Measurements from ENCODE around the gene PRSS33.

The PRSS33 gene, protein sequence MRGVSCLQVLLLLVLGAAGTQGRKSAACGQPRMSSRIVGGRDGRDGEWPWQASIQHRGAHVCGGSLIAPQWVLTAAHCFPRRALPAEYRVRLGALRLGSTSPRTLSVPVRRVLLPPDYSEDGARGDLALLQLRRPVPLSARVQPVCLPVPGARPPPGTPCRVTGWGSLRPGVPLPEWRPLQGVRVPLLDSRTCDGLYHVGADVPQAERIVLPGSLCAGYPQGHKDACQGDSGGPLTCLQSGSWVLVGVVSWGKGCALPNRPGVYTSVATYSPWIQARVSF

DNA sequence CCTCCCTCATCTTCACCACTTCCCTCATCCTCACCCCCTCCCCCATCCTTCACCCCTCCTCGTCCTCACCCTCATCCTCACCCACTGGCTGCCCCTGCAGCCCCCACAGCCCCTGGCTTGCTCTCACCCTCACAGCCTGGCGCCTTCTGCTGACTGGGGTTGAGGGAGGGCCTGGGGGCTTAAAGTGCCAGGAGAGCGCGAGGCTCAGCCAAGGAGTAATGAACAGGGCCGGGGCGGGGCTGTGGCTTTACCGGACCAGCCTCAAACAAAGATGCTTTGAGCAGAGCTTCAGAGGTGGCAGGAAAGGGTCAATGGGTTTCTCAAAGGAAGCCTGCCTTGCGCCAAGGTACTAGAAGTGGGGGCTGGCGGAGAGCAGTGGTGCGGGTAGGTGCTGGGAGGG lies at the start of gene PRSS33:
PRSS33 (minus strand) TSS at position 155 of the 400 bp plus-strand sequence. CDS start 1,013 bp downstream, outside the sequence.
- Mint-ChIP-seq H3K9me3 (no peaks in the 10 kb centered on the region), H3K4me3 (no peak within 1 kb of the TSS), H3K4me1 (peaks cover 7% of the 10 kb centered on the region), H3K27me3 (peaks cover 7% of the 10 kb centered on the region), H3K36me3 (no peaks in the 10 kb centered on the region), H3K27ac (no peak within 1 kb of the TSS)

DNA sequence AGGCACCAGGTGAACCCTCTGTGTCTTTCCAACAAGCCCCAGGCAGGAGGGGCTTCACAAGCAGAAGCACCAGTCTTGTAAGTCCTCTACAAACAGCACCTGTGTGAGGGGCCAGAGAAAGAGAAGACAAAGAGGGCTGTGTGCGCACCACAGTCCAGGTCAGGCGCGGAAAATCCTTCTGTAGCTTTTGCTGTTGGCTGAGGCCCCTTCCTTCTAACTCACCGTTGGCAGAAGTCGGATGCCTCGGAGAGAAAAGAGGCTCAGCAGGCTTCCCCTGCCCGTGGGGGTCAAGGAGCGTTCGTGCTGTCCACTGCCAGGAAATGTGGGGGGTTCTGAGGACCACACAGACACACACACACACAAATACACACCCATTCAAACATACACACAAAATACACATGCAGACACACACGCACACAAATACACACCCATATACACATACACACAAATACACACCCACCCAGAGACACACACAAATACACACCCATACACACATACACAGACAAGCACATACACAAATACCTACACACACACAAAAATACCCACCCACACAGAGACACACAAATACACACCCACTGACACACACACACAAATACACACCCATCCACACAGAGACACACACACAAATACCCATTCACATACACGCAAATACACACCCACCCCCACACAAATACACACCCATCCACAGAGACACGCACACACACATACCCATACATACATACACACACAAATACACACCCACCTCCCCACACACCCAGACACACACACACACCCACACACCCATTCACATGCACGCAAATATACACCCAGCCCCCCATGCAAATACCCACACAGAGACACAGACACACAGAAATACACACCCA lies 49.5 kb upstream of the PRSS33 start:
- H3K36me3 Mint-ChIP-seq, result no peaks in the 10 kb centered on the region
- no peak overlapping the region for H3K4me3 Mint-ChIP-seq
- no peaks in the 10 kb centered on the region for H3K9me3 Mint-ChIP-seq
- H3K4me1 Mint-ChIP-seq, result peaks cover 23% of the 10 kb centered on the region
- no peak overlapping the region for H3K27ac Mint-ChIP-seq
- no peaks in the 10 kb centered on the region for H3K27me3 Mint-ChIP-seq

DNA sequence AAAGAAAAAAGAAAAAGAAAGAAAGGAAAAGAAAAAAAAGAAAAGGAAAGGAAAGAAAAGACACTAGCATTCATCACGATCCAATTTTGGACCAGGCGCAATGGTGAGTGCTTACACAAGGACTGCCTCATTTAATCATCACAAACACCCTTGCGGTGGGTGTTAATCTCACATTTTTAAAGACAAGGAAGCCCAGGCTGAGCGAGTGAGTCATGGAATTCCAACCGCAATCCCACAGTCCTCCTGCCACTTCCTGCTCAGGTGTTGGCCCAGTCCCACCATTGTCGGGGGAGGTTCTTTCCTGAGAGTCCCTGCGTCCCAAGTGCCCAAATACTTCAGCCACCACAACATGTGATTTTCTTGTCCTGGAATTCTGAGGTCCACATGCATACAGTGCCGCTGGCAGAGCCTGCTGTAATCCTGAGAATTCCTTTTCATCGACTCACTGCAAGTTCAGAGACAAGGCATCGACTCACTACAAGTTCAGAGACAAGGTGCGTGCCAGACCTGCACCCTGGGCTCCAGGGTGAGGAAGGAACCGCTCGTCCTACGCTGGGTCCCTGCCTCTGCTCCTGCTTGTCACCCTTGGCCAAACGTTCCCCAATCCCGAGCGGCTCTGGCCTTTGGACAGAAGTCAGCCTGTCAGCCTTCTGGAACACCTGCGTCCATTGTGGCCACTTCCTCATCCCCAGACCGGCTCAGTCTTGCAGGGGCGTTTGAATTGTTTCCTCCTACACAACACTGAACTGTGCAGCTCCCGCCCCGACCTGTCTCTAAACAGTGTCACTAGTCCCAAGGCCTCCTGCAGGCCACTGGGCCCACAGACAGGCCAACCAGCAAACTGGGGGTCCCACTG lies 48.5 kb upstream of the PRSS33 start:
- Mint-ChIP-seq H3K9me3 (no peaks in the 10 kb centered on the region), H3K27me3 (no peaks in the 10 kb centered on the region), H3K27ac (no peak overlapping the region), H3K4me3 (no peak overlapping the region), H3K4me1 (peaks cover 15% of the 10 kb centered on the region), H3K36me3 (no peaks in the 10 kb centered on the region)

DNA sequence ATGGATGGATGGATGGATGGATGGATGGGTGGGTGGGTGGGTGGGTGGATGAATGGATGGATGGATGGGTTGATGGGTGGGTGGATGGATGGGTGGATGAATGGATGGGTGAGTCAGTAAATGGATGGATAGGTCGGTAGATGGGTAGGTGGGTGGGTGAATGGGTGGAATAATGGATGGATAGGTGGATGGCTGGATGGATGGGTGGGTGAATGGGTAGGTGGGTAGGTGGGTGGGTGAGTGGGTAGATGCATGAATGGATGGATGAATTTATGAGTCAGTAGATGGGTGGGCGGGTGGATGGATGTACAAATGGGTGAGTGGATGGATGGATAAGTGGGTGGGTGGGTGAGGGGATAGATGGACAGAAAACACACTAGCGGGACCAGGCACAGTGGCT lies 47.6 kb upstream of the PRSS33 start:
- Mint-ChIP-seq H3K9me3 (no peaks in the 10 kb centered on the region), H3K4me3 (no peak overlapping the region), H3K27ac (no peak overlapping the region), H3K36me3 (no peaks in the 10 kb centered on the region), H3K4me1 (peaks cover 15% of the 10 kb centered on the region), H3K27me3 (no peaks in the 10 kb centered on the region)

DNA sequence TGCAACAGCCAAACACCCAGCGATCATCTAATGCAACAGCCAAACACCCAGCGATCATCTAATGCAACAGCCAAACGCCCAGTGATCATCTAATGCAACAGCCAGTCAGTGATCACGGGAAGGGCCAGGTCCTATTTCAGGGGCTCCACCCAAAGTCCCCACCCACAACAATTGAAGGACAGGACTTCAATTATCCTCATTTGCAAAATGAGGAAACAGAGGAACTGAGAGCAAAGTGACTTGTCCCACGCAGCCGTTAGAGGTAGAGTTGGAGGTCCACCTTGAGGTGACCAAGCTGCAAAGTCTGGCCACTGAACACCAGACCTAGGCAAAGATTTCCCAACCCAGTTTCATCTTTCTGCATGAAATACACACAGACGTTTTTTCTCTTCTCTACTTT lies 46.4 kb upstream of the PRSS33 start:
- no peak overlapping the region for H3K4me3 Mint-ChIP-seq

DNA sequence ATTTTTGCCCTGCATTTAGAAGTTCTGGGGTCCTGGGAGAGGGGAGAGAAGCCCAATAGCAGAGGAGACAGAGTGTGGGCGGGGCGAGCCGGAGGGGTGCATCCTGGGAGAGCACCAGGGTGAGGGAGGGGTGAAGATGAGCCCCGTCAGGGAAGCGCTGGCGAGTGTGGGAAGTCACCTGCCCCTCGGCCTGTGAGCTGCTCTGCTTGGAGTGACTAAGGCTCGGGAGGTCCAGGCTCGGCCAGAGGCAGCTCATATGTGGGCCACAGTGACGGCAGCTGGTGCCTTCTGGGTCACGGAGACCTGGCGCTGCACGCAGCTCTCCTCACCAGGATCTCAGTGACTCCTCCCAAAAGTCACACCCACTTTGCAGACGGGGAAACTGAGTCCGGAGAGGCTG lies 43.8 kb upstream of the PRSS33 start:
- no peaks in the 10 kb centered on the region for H3K27me3 Mint-ChIP-seq
- H3K9me3 Mint-ChIP-seq, result no peaks in the 10 kb centered on the region
- H3K4me3 Mint-ChIP-seq, result no peak overlapping the region
- no peaks in the 10 kb centered on the region for H3K36me3 Mint-ChIP-seq
- H3K4me1 Mint-ChIP-seq, result no peaks in the 10 kb centered on the region
- no peak overlapping the region for H3K27ac Mint-ChIP-seq

More for the DNA sequence above, 46.4 kb upstream of the PRSS33 start:
- Mint-ChIP-seq H3K27me3 (no peaks in the 10 kb centered on the region), H3K27ac (no peak overlapping the region), H3K36me3 (no peaks in the 10 kb centered on the region), H3K9me3 (no peaks in the 10 kb centered on the region), H3K4me1 (peaks cover 5% of the 10 kb centered on the region)

DNA sequence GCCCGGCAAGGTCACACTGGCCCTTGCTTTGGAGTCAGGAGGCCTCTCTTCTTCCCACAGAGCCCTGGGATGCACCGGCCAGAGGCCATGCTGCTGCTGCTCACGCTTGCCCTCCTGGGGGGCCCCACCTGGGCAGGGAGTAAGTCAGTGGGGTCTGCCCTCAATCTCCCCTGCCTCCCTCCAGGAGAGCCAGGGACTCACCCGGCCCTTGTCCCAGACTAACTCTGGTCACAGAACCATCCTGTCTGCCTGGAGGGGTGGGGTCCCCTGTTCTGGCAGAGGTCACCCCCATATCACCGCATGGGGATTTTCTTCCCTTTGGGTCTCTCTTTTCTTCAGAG lies 43.0 kb upstream of the PRSS33 start:
- Mint-ChIP-seq H3K4me3 (no peak overlapping the region), H3K9me3 (no peaks in the 10 kb centered on the region), H3K36me3 (no peaks in the 10 kb centered on the region), H3K27me3 (no peaks in the 10 kb centered on the region), H3K27ac (no peak overlapping the region), H3K4me1 (no peaks in the 10 kb centered on the region)

DNA sequence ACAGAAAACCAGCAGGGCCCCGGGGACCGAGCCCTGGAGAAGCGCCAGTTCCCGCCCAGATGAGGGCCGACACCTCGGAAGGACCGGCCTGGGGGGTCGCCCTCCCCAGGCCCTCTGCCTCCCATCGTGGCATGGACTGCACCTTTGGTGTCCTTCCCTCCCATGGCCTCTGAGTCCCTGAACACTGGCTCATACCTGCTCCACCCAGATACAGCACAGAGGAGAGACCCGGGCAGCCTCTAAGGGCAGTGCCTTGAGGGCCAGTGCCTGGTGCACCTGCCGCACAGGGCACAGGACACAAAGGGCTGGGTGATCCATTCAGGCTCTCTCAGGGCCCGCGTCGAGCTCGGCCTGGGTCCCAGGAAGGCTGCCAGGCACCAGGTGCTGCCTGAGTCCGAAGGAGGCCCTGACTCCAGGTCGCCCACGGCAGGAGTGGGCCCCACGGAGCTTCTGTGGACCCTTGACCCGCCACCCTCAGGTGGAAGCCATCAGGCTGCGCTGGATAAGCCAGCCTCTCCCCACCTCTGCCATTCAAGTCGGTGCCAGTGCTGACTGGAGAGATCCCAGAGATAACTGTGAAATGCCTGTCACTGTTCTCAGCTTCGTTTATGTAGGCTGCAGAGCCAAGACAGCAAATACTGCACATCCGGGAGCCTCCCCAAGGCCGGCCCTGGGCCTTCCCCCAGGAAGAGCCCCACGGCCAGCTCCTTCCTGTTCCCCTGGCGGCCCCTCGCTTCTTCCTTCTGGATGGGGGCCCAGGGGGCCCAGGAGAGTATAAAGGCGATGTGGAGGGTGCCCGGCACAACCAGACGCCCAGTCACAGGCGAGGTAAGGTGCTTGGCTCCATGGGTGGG lies 42.4 kb upstream of the PRSS33 start, which contains the start of gene ZG16B:
ZG16B (plus strand) TSS at position 803 of the 854 bp plus-strand sequence. CDS start 139 bp downstream, outside the sequence.
- H3K36me3 Mint-ChIP-seq, result no peaks in the 10 kb centered on the region
- H3K27me3 Mint-ChIP-seq, result no peaks in the 10 kb centered on the region
- H3K4me1 Mint-ChIP-seq, result no peaks in the 10 kb centered on the region
- H3K9me3 Mint-ChIP-seq, result no peaks in the 10 kb centered on the region
- no peak within 1 kb of the TSS for H3K4me3 Mint-ChIP-seq
- no peak within 1 kb of the TSS for H3K27ac Mint-ChIP-seq

DNA sequence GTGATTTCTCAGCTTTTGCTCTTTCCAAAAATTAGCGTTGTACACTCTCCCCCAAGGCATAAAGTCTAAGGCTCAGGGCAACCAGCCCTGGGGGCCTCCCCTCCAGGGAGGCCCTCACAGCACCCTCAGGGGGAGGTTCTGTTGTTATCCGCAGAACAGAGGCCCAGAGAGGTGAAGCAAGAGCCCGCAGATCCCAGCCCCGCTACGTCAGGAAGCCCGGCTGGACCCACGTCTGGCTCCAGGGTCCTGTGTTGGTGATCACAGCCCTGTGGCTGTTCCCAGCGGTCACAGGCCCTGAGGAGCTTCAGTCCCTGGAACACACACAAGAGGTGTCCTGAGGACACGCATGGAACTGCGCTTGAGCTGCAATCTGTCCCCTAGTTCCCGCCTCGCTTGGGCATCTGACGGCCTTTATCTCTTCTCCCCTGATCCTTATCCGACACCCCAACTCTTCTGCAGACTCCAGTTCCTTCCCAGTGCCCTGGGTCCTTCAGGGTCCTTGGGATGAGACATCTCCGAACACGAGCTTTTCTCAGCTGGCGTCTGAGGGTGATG lies 41.6 kb upstream of the PRSS33 start:
- Mint-ChIP-seq H3K27ac (no peak overlapping the region), H3K4me3 (no peak overlapping the region), H3K27me3 (no peaks in the 10 kb centered on the region), H3K36me3 (no peaks in the 10 kb centered on the region), H3K4me1 (no peaks in the 10 kb centered on the region), H3K9me3 (no peaks in the 10 kb centered on the region)

DNA sequence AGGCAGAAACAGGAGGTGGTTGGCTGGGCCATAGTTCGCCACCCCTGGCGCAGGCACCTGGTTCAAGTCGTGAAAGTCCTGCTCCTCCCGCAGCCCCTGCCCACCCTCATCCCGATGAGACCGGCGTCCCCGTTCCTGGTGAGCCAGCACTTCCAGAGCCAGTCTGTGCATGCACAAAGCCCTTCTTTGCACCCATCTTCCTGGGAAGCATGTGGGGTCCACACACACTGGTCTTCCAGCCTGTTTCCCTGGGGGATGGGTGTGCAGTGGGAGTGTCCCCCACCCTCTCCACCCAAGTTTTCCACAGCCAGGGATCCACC lies 41.1 kb upstream of the PRSS33 start:
- no peaks in the 10 kb centered on the region for H3K9me3 Mint-ChIP-seq

DNA sequence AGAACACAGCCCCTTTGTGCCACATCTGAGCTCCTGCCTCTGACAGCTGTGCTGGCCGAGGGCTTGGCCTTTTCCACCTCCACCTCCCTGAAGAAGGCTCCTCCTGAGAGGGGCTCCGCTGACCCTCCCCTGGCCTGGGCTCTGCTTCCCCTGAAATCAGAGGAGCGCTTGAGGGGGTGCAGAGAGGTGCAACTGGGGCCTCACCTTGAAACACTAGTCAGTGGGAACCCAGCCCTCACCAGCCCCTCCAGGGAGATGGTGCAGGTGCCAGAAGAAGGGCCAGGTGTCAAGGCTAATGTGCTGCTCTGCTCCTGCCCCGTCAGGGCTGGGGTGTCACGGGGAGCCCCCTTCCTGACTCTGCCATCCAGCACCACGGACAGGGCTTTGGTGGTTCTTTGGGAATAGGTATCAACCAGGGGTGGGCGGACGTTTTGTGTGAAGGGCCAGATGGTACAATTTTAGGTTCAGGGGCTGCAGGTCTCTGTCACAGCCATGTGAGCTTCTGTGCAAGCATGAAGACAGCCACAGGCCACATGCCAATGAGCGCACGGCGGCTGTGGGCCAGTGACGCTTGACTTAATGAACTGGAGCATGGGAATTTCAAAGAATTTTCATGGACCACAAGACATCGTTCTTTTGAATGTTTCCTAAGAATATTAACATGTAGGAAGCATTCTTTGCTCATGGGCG lies 40.6 kb upstream of the PRSS33 start:
- H3K4me1 Mint-ChIP-seq, result no peaks in the 10 kb centered on the region

More for the DNA sequence above, 41.1 kb upstream of the PRSS33 start:
- H3K27ac Mint-ChIP-seq, result no peak overlapping the region
- H3K36me3 Mint-ChIP-seq, result no peaks in the 10 kb centered on the region
- no peaks in the 10 kb centered on the region for H3K27me3 Mint-ChIP-seq
- no peak overlapping the region for H3K4me3 Mint-ChIP-seq
- H3K4me1 Mint-ChIP-seq, result no peaks in the 10 kb centered on the region

DNA sequence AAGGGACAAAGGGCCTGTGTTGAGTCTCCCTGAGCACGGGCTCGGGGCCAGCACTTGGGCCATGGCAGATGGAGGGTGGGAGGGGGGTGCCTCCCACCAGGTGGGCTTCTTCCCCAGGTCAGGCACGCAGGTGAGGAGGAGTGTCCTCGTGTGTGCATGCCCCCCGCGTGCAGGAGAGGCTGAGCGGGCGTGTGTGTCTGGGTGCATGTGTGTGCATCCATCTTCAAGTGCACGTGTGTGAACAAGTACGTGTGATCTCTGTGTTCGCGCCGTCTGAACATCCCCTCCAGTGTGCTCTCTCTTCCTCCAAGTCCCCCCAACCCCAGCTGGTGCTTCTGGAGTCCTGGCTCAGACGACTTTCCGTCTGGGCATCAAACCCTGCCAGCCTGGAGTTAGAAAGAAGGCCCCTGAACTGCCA lies 40.0 kb upstream of the PRSS33 start:
- Mint-ChIP-seq H3K27ac (no peak overlapping the region), H3K4me1 (no peaks in the 10 kb centered on the region)

More for the DNA sequence above, 40.6 kb upstream of the PRSS33 start:
- no peak overlapping the region for H3K4me3 Mint-ChIP-seq
- no peak overlapping the region for H3K27ac Mint-ChIP-seq
- H3K36me3 Mint-ChIP-seq, result no peaks in the 10 kb centered on the region
- no peaks in the 10 kb centered on the region for H3K27me3 Mint-ChIP-seq
- H3K9me3 Mint-ChIP-seq, result no peaks in the 10 kb centered on the region

DNA sequence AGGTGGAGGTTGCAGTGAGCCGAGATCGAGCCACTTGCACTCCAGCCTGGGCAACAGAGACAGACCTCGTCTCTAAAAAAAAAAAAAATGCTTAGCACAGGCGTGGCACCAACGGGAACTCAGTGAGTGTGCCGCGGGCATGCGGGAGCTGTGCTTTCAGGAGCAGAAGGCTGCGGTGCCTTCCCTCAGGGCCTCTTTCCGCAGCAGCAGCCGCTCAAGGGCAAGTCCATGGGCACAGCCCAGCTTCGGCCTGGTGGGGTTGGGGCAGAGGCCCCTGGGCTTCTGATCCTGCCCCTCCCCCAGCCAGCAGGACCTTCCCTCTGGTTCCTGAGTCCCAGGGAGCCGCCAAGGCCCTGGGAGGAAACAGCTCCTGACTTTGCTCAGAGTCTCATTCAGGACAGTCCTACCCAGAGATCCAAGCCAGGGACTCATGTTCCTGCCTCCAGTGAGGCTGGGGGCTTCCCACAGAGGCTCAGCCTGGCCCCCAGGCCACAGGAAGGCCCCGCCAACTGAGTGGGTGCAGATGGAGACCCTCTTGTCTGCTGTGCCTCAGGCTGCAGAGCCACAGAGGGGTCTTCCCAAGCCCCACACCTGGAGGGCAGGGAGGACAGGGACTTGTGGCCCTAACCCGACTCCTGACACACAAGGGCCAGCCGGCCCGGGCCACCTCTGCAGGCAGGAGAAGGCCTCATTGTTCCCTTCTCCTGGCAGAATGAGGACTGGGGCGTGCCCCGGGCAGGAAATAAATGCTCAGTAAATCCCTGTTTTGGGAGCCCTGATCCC lies 39.4 kb upstream of the PRSS33 start:
- H3K9me3 Mint-ChIP-seq, result no peaks in the 10 kb centered on the region
- H3K27me3 Mint-ChIP-seq, result no peaks in the 10 kb centered on the region
- no peaks in the 10 kb centered on the region for H3K36me3 Mint-ChIP-seq
- H3K4me3 Mint-ChIP-seq, result no peak overlapping the region
- no peak overlapping the region for H3K27ac Mint-ChIP-seq
- no peaks in the 10 kb centered on the region for H3K4me1 Mint-ChIP-seq

More for the DNA sequence above, 40.0 kb upstream of the PRSS33 start:
- Mint-ChIP-seq H3K9me3 (no peaks in the 10 kb centered on the region), H3K27me3 (no peaks in the 10 kb centered on the region), H3K4me3 (no peak overlapping the region), H3K36me3 (no peaks in the 10 kb centered on the region)

DNA sequence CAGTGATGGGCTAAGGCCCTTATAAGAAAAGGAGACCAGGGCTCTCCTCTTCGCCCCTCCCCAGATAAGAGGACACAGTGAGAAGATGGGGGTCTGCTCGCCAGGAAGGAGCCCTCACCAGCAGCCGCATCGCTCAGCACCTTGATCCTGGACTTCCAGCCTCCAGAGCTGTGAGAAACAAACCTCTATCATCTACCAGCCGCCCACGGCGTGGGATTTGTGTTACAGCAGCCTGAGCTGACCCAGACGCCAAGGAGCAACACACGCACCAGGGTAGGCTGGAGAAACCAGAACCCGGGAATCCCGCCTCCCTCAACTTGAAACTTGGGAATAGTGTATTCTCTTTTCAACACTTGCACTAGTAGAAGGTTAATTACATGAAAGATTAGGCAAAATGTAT lies 38.5 kb upstream of the PRSS33 start:
- no peaks in the 10 kb centered on the region for H3K27me3 Mint-ChIP-seq
- H3K27ac Mint-ChIP-seq, result no peak overlapping the region
- no peaks in the 10 kb centered on the region for H3K9me3 Mint-ChIP-seq
- no peaks in the 10 kb centered on the region for H3K4me1 Mint-ChIP-seq
- no peak overlapping the region for H3K4me3 Mint-ChIP-seq
- H3K36me3 Mint-ChIP-seq, result no peaks in the 10 kb centered on the region
